ENCODE results near the gene DEDD2.

DEDD2 gene

DNA sequence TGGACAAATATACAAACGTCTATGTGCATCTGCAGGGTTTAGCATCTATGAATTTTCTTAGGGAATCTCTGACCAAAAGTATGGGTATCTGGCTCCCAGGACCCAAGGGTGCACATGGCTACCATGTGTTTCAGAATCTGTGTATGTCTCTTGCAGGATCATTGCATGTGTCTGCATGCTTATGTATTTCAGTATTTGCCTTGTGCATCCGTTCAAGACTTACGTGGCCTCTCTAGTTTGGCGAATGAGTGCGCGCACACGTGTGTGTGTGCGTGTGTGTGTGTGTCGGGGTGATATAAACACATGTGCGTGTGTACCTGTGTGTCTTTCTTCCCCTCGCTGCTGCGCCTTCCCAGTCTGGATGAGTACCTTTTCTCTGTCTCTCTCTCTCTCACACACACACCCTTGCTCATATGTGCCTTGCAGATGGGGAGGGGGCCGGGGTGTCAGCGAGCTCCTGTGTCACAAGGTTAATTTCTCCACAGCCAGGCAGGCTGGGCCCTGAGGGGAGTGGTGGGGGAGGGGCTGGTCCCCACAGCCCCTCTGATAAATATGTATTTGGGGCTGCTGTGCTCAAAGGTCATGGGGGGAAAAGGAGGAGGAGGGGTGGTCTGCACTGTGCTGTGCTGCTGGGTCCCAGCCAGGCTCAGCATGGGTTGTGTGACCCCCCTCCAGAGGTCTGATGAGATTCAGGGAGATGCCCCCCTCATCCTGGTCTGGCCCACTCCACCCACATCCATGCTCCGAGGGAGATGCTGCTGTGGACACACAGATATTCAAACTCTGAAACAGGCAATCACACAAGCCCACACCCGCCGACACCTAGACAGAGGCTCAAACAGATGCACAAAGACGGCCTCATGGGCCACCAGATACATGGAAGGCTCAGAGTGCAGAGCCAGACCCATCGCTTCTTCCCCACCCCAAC lies 47.7 kb downstream of the DEDD2 start:
- DNase-seq, result no peak

DNA sequence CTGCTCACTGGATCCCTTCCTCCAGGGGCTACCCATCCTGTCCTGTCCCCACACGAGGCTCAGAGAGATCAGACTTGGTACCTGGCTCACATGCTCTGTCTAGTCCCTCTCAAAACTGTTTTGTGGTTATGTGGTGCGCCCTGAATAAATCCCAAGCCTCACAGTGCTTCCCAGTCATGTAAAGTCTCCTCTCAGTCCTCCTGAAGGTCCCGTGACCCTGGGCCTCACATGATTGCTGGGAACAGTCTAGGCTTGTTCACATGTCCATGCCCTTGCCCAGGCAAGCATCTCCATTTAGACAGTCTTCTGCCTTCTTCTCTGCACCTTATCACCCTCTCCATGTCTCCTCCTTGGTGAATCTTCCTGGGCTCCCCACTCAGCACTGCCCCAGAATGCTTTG lies 49.3 kb downstream of the DEDD2 start:
- no peak for DNase-seq

DNA sequence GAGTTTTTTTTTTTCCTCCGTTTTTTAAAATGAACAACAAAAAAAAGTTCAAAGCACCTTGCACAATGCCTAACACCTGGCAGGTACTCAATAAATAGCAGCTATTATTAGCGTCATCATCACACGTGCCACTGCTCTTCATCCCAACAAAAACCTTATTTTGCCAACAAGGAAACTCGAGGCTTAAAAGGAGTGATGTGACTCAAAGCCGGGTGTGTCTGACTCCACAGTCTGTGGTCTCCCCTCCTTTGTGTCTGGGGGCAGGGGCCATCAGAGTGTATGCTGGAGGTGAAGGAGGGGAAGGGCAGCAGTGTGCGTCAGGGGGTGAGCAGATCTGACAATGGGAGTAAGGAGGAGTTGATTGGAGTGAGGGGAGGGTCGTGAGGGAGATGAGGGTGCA lies 51.2 kb downstream of the DEDD2 start:
- peak; percentile 28 for DNase-seq

DNA sequence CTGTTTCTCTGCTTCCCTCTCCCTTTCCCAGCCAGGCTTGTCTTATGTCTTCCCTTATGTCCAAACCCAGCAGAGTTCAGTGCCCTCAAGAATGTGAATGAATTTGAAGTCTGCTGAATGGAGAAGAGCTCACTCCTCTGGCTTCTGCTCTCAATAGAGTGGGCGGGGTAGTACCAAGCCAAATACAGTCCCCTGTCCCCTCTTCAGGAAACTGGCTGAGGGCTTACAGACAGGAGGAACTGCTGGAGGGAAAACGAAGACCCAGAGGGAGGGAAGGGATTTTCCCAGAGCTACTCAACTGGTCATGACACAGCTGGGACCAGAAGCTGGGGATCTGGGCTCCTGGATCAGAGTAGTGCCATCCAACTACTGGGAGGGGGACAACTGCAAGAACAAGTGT lies 52.3 kb downstream of the DEDD2 start:
- no peak for DNase-seq

DNA sequence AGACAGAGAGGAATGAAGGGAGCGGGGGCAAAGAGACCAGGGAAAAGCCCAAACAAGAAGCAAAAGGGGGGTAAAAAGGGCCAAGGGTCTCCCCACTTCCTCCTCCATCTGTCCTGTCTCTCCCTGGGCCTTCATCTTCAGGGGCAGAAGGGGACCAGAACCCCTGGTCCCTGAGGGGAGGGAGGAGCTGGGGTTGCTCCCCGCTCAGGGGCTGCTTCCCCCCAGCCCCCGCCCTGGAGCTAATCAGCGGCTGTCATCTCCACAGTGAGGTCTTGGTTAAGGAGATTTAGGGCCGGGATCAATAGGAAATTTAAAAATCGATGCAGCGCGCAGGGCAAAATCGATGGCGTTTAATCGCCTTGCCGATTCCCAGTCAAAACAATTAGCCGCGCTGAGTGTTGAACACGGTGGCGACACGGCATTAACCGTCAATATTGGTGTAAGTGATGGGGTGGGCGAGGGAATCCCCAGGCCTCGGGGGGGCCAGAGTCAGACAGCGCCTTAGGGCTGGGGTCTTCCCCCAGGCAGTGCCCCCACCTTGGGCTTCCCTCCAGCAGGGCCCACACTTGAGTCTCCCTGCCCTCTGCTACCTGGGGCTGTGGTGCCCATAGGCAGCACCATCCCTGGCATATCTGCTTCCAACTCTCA lies 55.7 kb downstream of the DEDD2 start:
- DNase-seq, result no peak

DNA sequence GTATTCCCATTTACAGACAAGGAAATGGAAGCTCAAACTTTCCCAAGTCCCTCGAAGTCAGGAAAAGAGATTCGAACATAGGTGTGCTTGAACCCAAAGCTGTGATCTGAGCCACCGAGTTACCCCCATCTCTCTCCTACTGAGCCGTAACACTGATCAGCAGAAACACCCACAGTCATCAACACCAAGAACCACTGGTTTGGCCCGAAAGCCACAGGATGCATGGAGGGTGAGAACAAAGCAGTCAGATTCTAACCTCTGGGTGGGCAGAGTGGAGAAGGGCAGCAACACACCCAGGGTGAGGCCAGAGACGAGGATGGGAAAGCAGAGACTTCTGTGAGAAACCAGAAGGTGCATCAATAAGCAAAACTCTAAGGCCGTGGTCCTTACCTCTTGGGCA lies 57.5 kb downstream of the DEDD2 start:
- DNase-seq, result no peak

DNA sequence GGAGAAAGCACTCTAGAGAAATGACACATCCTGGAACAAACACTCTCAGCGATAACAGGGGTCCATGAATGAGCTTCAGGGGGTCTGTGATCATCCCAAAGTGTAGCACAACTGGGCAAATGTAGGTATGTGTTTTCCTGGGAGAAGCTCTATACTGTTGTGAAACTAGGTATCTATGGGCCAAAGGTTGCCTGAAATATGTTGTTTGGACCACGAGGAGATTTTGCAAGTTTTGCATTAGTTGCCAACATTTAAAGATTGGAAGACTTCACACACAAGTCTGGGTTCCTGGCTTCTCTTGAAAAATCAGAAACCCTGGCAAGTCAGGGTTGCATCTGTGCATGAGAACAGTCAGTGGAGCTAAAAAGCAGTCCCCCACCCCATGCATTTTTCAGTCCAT lies 58.6 kb downstream of the DEDD2 start:
- no peak for DNase-seq

DNA sequence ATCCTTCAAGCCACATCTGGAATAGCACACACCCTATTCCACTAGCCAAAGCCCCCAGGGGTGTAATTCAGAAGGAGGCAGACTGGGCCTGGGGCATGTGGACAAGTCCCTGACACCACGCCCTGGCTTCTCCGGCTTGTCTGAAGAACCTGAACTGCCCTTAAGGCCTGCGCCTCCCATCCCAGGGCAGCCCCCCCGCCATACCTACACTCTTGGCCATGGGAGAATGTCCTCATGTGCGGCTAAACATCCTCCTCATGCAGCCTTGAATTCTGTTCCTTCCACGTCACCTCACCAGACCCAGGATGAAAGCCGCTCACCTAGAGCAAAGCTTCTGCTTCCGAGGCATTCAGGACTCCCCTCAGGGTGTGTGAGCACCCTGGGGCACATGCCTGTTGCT lies 60.9 kb downstream of the DEDD2 start:
- DNase-seq, result no peak

DNA sequence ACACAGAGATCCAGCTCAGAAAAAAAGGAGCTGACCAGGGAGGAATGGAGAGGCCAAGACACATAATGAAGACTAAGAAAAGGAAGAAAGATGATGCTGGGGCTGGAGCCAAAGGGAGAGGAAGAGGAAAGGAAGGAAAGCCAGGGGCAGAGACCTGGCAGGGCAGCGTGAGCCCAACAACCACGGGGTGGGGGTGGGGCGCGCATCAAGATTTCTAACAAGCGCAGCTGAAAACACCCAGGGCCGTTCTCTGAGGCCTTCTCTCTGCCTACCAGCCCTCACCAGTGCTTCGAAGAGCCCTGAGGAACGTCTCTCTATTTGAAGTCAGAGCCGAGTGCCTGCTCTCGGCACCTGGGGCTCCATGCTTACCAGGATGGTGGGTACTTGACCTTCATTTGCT lies 61.7 kb downstream of the DEDD2 start:
- DNase-seq, result no peak

DNA sequence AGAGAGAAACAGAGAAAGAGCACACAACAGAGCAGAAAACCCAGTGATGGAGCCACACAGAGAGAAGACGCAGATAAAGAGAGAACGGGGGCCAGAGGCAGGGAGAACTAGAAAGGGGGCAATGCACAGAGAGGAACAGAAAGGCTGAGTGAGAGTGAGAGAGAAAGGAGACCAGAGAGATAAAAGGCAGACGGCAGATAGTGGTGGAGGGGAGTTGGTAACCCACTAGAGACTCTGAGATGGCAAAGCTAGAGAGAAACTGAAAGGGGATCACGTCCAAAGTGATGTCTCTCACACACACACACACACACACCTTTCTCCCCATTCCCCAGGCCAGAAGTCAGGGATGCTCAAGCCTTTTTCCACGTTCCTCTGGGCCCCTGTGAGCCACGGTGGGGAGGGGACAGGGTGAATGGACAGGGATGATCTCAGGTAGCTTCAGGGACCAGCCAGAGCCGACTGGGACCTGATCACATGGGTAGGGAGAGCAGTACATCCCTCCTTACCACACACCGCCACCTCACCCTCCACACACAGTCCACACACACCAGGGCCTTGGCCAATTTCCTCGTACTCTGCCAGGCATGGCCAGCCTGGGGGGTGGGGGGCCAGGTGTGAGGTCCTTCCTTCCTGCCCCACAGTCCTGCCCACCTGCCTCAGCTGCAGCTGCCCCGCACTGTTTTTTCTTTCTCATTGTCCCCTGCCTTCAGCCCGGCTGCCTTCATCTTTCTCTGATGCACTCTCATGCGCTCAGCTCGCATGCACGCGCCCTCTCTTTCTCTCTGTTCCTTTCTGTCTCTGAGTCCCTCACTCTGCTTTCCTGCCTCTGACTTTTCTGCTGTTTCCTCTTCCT lies 62.8 kb downstream of the DEDD2 start:
- no peak for DNase-seq

DNA sequence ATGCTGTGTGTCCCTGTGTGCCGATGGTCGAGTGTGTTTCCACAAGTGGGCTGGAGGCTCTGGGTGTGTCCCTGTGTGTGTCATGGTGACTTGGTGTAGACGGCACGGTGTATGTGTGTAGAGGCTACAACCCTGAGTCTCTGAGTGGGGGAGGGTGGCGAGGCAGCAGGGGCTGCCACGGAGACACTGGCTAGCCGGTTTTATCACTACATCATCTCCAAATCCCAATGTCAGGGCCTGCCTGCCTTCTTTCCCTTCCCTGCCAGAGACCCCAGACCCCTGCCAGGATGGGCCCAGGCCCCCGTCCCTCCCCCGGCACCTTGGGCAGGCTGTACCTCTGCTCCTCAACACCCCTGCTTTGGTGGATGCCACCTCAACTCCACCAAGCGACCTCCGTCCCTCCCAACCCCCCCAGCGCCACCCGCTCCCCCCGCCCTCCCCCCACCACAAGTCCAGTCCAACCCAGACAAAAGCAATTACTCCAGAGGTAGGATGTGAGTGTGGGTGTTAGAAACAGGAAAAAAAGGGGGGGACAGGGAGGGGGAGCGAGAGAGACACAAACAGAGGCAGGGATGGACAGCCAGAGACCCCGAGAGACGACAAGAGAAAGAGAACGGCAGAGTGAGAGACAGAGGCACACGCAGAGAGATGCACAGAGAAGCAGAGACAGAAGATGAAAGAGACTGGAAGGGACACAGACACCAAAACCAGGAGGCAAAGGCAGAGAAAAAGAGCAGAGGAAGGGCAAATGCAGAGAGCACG lies 63.6 kb downstream of the DEDD2 start:
- DNase-seq, result no peak

DNA sequence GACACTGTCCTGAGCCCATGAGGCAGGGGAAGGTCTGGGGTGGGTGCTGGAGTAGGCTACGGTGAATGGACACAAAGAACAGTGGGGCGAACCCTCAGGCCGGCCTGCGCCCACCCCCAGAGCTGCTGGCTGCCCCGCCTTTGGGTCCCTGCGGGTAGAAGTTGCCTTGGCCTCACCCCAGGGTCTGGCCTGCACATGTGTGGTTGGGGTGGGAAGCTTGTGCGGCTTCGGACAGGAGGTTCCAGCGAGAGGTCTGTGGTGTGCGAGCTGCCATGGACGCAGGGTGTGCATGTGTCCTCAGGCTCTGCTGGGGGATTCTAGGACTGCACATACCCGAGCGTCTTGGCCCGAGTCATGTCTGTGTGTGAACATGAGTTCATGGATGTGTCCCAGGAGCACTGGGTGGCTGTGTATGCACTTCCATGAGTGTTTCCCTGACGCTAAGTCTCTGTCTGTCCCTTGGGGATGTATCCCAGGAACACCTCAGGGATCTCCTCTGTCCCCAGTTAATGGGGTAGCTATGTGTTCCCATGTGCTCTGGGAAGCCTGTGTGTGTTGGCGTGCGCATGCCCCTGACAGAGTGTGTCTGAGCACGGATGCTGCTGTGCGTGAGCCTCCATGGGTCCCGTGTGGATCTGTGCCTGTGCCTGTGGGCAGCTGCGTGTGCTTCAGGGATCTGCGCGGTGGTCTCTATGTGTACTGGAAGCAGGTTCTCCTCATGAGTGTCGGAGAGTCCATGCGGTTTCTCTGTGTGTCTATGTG lies 64.4 kb downstream of the DEDD2 start:
- no peak for DNase-seq

DNA sequence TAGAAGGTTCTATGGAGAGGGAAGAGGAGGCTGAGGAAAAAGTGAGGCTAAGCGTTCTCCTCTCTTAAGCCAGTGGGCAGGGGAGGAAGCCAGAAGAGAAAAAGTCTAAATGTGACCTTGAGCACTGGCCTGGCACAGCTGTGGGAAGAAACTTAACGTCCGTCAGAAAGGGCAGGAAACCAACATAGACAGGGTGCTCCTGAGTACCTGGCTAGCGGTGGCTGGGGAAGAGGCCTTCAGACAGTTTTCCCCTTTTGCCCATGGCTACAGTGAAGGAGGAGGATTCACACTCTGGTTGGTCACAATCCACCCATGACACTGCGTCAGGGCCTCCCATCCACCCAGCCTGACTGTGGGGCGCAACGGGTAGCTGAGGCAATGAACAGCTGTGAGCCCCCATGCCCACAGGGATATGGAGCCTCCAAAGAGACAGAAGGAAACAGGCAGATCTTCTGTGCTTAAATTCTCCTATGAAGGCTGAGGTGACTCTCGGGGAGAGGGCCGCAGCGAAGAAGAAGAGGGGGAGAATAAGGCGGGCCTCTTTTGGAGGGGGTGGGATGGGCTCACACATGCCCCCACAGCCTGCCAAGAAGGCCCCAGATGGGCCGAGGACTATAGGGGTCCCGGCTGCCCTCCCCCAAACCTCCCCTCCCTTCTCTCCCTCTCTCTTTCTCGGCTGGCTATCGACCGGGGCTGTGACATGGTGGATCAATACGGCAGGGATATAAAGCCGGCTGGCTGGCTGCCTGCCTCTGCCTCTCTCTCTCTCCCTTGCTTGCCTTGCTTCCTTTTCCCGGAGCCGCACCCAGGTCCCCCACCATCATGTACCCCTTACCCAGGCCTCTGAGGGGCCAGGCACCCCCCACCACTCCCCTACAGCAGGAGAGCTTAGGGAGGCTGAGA lies 65.4 kb downstream of the DEDD2 start:
- no peak for DNase-seq

DNA sequence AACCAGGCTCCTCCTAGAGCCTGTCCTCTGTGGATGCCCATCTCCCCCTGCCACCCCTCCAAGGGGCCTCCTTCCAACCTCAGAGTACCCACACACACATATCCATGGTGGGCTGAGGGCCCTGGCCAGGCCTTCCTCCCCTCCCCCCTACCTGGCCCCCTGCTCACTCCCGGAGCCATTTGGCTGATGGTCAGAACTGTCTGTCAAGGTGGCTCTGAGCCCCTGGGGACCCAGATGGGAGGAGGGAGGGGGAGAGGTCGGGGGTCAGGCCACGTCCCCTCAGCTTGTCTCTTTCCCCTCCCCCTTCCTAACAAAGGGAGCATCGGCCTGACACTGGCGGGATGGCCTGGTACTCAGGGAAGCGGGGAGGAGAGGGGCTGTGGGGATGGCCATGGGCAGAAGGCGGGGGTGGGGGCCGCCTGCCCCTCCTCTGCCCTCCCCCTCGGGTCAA lies 66.5 kb downstream of the DEDD2 start:
- DNase-seq, result no peak

DNA sequence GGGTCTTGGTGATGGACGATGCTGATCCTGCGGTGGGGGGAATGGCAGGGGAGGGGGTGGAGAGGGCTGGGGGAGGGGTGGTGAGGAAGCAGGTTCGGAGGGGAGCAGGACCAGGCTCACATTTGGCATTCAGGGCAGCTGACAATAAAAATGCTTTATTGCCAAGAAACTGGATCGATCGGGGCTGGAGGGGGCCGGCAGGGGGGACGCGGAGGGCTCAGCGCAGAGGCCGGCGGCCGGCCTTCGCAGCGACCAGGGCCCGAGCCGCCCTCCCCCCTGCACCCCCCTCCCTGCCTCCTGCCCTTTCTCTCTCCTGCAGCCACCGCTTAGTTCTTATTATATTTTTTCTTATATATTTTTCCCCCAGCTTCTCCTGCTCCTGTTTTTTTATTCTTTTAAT lies 67.1 kb downstream of the DEDD2 start:
- no peak for DNase-seq

DNA sequence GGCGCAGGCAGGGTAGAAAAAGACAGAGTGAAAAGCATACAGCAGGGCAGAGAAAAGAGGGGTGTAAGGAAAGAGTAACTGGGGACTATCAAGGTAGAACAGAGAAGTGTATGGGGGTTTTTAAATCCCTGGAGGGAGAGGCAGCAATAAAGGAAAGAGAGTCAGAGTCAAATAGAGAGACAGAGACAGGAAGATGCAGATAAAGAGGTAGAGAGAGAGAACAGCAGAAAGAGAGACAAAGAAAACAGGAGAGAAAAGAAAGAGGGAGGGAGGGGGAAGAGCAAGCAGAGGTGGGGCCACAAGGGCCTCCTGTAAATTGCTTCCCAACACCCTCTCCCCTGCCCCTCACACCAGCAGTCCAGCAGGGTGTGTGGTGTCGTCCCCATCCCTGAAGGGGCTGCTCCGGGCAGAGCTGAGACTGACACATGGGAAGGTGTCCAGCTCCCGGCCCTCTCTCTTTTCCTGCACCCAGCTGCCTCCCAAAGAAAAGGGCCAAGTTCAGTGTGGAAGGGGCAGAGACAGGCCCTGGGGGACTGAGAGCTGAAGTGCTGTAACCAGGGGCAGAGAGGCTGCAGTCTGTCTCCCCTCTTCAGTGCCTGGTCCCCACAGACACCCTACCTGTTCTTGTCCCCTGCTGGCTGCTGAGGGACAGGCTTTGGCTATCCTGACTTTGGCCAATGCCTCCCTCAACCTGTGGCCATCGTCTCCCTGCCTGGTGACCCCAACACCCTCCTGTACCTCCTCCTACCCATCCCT lies 67.9 kb downstream of the DEDD2 start:
- no peak for DNase-seq

Data from COR-L47 (cell line).